Activated CD8-positive, alpha-beta T cell treated with anti-CD3 and anti-CD28 coated beads for 36 hours (primary cell): ENCODE measurements around the gene GAPDHS. TPM values are rescaled to one million over a fixed set of nuclear protein-coding genes. Genes with fewer than 3 reads are reported as not detected.

Experiments used
- ATAC-seq: fragments of 200-7000 bp; cut with Tn5 transposase; one replicate; pipeline ENCODE4 v1.10.0; 2021; ENCODE audit warnings: mild to moderate bottlenecking, moderate library complexity
- CTCF ChIA-PET: fragments of 350-600 bp; sonication (Branson Sonifier 250); formaldehyde crosslinking; loops from one replicate; lab custom pipeline; 2021; ENCODE audit warnings: antibody characterized with exemption; lab: Charles Lee
- POLR2A ChIA-PET: fragments of 350-600 bp; sonication (Branson Sonifier 250); formaldehyde crosslinking; loops from one replicate; lab custom pipeline; 2021; ENCODE audit warnings: antibody characterized with exemption; lab: Charles Lee
- DNase-seq: peaks from one replicate; pipeline ENCODE4 v3.0.0-alpha.2; 2020
- H3K27ac Mint-ChIP-seq: one replicate; pipeline ENCODE4 v1.8.0; 2021; ENCODE audit warnings: mild to moderate bottlenecking, mixed read lengths
- H3K27me3 Mint-ChIP-seq: one replicate; pipeline ENCODE4 v1.8.0; 2021; ENCODE audit warnings: mixed read lengths
- H3K36me3 Mint-ChIP-seq: one replicate; pipeline ENCODE4 v1.8.0; 2021; ENCODE audit warnings: low read depth, mixed read lengths
- H3K4me1 Mint-ChIP-seq: one replicate; pipeline ENCODE4 v1.8.0; 2021; ENCODE audit warnings: low read depth, mixed read lengths
- H3K4me3 Mint-ChIP-seq: one replicate; pipeline ENCODE4 v1.8.0; 2021; ENCODE audit warnings: mild to moderate bottlenecking, moderate library complexity, mixed read lengths
- H3K9me3 Mint-ChIP-seq: one replicate; pipeline ENCODE4 v1.8.0; 2021; ENCODE audit warnings: mixed read lengths
- CTCF ChIP-seq: fragments of 200-600 bp; IDR thresholded peaks from one replicate; pipeline ENCODE4 v1.8.0; 2022; ENCODE audit warnings: antibody characterized with exemption, mild to moderate bottlenecking
- intact Hi-C: fragments of 100-400 bp; cut with micrococcal nuclease; formaldehyde crosslinking; loops from one replicate; pipeline ENCODE4 v1.10.0; 2022
- total RNA-seq, 2 experiments: library from RNA; stranded (reverse); gene quantifications; one replicate each; pipeline ENCODE4 v1.2.3, GENCODE V29; 2021

GAPDHS gene
- total RNA-seq, 2 experiments from 2014 or later = not detected

GRCh38 chr19:35552534-35553384 is 19.5 kb downstream of the GAPDHS start:
- no peak for ATAC-seq
- Mint-ChIP-seq H3K4me3 (no peak overlapping the region), H3K9me3 (no peaks in the 10 kb centered on the region), H3K27ac (no peak overlapping the region), H3K27me3 (peaks cover 6% of the 10 kb centered on the region), H3K4me1 (peaks cover 15% of the 10 kb centered on the region), H3K36me3 (peaks cover 11% of the 10 kb centered on the region)
- intact Hi-C loops = no loop called here
- DNase-seq = no peak
- ChIA-PET POLR2A (no interaction called here), CTCF (no interaction called here)
- TF ChIP-seq CTCF = no peak

- no peak overlapping the region for H3K4me3 Mint-ChIP-seq
- H3K4me1 Mint-ChIP-seq = peaks cover 14% of the 10 kb centered on the region
- intact Hi-C loops = no loop called here
These were observed 20.2 kb downstream of the GAPDHS start for GRCh38 chr19:35553385-35554000.

GRCh38 chr19:35554076-35554475 is 20.8 kb downstream of the GAPDHS start:
- ATAC-seq (no peak), DNase-seq (no peak)
- Mint-ChIP-seq H3K9me3 (no peaks in the 10 kb centered on the region), H3K4me1 (peaks cover 11% of the 10 kb centered on the region), H3K27ac (no peak overlapping the region), H3K4me3 (no peak overlapping the region), H3K27me3 (peaks cover 13% of the 10 kb centered on the region), H3K36me3 (peaks cover 6% of the 10 kb centered on the region)
- ChIA-PET POLR2A (no interaction called here), CTCF (no interaction called here)
- no peak for TF ChIP-seq CTCF
- intact Hi-C loops = no loop called here

More at GRCh38 chr19:35553385-35554000, 20.2 kb downstream of the GAPDHS start:
- Mint-ChIP-seq H3K27ac (no peak overlapping the region), H3K27me3 (peaks cover 9% of the 10 kb centered on the region), H3K9me3 (no peaks in the 10 kb centered on the region), H3K36me3 (peaks cover 9% of the 10 kb centered on the region)
- TF ChIP-seq CTCF = no peak
- no peak for DNase-seq
- no peak for ATAC-seq
- ChIA-PET CTCF (no interaction called here), POLR2A (no interaction called here)

GRCh38 chr19:35555301-35556005 is 22.2 kb downstream of the GAPDHS start:
- Mint-ChIP-seq H3K9me3 (no peaks in the 10 kb centered on the region), H3K4me1 (peaks cover 8% of the 10 kb centered on the region), H3K27me3 (peaks cover 26% of the 10 kb centered on the region), H3K4me3 (no peak overlapping the region), H3K36me3 (peaks cover 1% of the 10 kb centered on the region), H3K27ac (no peak overlapping the region)
- ATAC-seq = peak; percentile 28
- CTCF ChIA-PET = interaction anchor here (0.9 to 1.7 kb wide), 3 partner anchors 37 to 50 kb away, joined by 3 to 10 read pairs (median 4); no protein-coding TSS in a partner anchor
- POLR2A ChIA-PET = interaction anchor here (0.5 to 1.3 kb wide), 2 partner anchors 53 to 324 kb away, joined by 3 read pairs; no protein-coding TSS in a partner anchor
- peak; percentile 42 for TF ChIP-seq CTCF
- intact Hi-C loops = no loop called here
- peak; percentile 31 for DNase-seq
